GM12864 (cell line): ENCODE measurements around the gene SPSB4.

ENCODE experiments used
- DNase-seq: peaks from one replicate; pipeline ENCODE4 v3.0.0-alpha.2; 2011; ENCODE audit warnings: low read depth
- H3K4me3 ChIP-seq: 2 replicates; pipeline ENCODE4 v1.5.1; 2011; ENCODE audit warnings: mild to moderate bottlenecking, low read depth, low read length, control low read depth
- CTCF ChIP-seq: IDR thresholded peaks from 2 replicates; pipeline ENCODE4 v1.5.1; 2011; ENCODE audit warnings: low read depth, mild to moderate bottlenecking, moderate library complexity, low read length, control low read depth, inconsistent platforms; ENCODE audit errors: missing control alignments

SPSB4 gene

GRCh38 chr3:141087076-141087777 lies 36.1 kb downstream of the SPSB4 start:
- no peak for TF ChIP-seq CTCF
- no peak for DNase-seq
- H3K4me3 ChIP-seq = no peak overlapping the region

GRCh38 chr3:141087778-141088130 lies 36.6 kb downstream of the SPSB4 start:
- TF ChIP-seq CTCF = no peak
- no peak overlapping the region for H3K4me3 ChIP-seq
- no peak for DNase-seq

GRCh38 chr3:141089339-141090152 lies 38.4 kb downstream of the SPSB4 start:
- DNase-seq = no peak
- no peak for TF ChIP-seq CTCF
- H3K4me3 ChIP-seq = no peak overlapping the region

GRCh38 chr3:141091426-141091825 lies 40.3 kb downstream of the SPSB4 start:
- DNase-seq = no peak
- no peak overlapping the region for H3K4me3 ChIP-seq
- no peak for TF ChIP-seq CTCF

GRCh38 chr3:141092663-141093062 lies 41.5 kb downstream of the SPSB4 start:
- no peak overlapping the region for H3K4me3 ChIP-seq
- TF ChIP-seq CTCF = no peak
- DNase-seq = no peak

GRCh38 chr3:141093397-141093796 lies 42.2 kb downstream of the SPSB4 start:
- no peak for TF ChIP-seq CTCF
- H3K4me3 ChIP-seq = no peak overlapping the region
- no peak for DNase-seq
